Cardiac fibroblast (primary cell): ENCODE data around the gene IFTAP.
A peak's percentile ranks its signal among the peaks of the same experiment; 100 is the strongest.

Experiments used
- DNase-seq, 2 donors: peaks; one replicate each; pipeline versions ENCODE4 v3.0.0 to v3.0.0-alpha.2; 2010; ENCODE audit warnings: low read depth in 2 of 2
- H3K4me3 ChIP-seq, 2 donors: replicated peaks in 1 of 2; 1 replicate in 1 of 2; 2 replicates in 1 of 2; pipeline ENCODE4 v1.5.1; 2011; ENCODE audit warnings: low read depth in 2 of 2, low read length in 2 of 2, mild to moderate bottlenecking in 2 of 2, moderate library complexity in 1 of 2
- CTCF ChIP-seq: IDR thresholded peaks from one replicate; pipeline ENCODE4 v1.5.1; 2011; ENCODE audit warnings: low read depth, mild to moderate bottlenecking, low read length, inconsistent platforms

IFTAP gene

GRCh38 chr11:36702330-36703054 lies 108.2 kb downstream of the IFTAP start:
- peak; percentile 78 for TF ChIP-seq CTCF
- peak; percentile 73 to 77 for DNase-seq
- H3K4me3 ChIP-seq = no peak overlapping the region

- no peak for TF ChIP-seq CTCF
- no peak for DNase-seq
- H3K4me3 ChIP-seq = no peak overlapping the region
These were observed 108.7 kb downstream of the IFTAP start for GRCh38 chr11:36703055-36703404.
